ENCODE measurements around the gene ADAM20.

- no peak for TF ChIP-seq CTCF (IDR thresholded peaks at IDR 0.05)
- TF ChIP-seq POLR2A (IDR thresholded peaks at IDR 0.05): no peak
- TF ChIP-seq EP300 (IDR thresholded peaks at IDR 0.05): no peak
Measured at GRCh38 chr14:70555890-70556289, 21.1 kb upstream of the ADAM20 start.
